ENCODE results near the gene RALGAPA2. TPM values are rescaled to one million over a fixed set of nuclear protein-coding genes. Genes with fewer than 3 reads are reported as not detected.
A peak's percentile ranks its signal among the peaks of the same experiment; 100 is the strongest.

The RALGAPA2 gene
- total RNA-seq, 1 experiment from 2014 or later = 3.7 TPM

DNA sequence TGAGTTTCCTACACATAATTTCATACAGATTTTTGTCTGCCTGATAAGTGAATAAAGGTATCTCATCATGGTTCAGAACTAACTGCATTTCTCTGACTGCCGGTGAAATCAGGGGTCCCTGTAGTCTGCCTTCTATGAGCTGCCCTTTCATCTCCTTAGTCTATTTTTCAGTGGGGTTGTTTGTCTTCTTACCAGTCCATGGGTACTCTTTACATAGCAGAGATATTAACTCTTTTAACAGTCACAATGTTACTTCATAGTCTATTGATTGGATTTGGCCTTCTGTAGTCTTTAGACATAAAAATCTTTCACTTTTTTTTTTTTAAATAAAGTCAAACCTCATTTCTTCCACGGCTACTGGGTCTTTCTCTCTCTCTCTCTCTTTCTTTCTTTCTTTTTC is 79.8 kb downstream of the RALGAPA2 start:
- no peak for DNase-seq (ENCODE audit: low read depth)

DNA sequence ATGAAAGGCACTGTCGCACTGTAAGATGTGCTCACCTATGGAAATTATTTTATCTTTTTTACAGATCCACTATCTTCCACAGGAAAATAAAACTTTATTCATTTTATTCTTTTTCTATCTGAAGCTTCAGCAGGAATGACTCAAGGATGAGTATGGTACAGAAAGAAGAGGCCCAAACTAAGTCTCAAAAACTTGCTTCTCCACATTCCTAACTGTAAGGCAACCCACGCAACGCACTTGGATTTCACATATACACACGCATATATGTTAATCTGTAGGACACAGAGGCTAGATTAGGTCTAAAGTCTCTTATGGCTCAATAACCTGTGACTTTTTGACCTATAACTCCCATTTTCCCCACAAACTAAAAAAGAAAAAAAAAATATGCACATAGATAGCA is 81.9 kb downstream of the RALGAPA2 start:
- no peak for DNase-seq (ENCODE audit: low read depth)

DNA sequence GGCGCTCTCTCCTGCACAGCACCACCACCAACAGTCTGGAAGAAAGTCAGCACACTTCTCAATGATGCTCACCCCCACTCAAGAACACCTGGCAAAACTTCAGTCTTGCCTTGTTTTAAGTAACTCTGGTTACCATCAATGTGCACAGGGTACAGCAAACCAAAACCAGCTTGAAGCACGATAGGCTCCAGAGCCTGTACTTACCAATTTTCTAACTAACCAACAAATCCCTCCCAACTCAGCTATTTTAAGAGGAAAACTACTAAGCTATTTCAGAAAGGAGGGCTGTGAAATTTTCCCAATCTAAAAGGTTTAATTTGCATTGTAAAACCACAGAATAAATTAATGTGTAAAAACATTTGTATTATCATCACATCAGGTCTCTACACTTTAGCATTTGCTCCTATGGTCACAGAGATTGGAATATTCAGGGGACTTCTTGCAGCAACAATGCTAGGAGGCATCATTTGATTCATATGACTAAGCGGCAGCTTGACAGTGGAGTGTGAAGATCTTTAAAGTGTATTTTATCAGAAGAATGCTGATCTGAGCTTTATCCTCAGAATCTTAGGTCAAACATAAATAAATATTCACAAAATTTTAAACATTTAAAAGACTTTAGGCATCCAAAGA is 82.8 kb downstream of the RALGAPA2 start:
- DNase-seq (ENCODE audit: low read depth) = no peak

DNA sequence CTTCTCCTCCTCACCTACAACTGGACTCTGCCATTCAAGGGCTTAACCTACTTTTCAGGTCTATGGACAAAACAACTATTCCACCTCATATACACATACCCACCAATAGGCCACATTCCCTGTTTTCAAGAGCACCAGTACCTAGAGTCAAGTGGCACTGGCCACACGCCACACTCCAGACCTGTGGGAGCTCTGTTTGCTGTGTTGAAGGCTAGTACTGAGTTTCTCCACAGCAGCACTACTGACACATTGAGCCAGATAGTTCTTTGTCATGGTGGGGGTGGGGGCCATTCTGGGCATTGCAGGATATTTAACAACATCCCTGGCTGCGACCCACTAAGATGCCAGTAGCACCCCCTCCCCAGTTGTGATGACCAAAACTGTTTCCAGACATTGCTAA is 84.1 kb downstream of the RALGAPA2 start:
- no peak for DNase-seq (ENCODE audit: low read depth)

- no peak for DNase-seq (ENCODE audit: low read depth)
Observed at GRCh38 chr20:20627471-20627870, 85.0 kb downstream of the RALGAPA2 start.

DNA sequence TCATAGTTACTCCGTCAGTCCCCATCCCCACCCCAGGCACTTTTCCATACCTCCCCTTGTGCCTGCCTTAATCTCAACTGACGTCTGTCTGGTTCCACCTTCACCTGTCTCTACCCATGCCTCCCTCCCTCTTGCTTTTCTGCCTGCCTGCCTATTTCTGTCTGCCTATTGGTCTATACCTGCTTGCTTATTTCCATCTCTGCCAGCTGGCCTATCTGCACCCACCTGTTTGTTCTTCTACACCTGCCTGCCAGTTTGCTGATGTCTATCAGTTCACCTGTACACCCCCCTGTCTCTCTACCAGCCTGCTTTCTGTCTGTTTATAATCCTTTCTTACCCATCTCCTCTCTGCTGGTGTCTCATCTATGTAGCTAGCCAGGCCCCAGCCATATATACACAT is 87.5 kb downstream of the RALGAPA2 start:
- DNase-seq (ENCODE audit: low read depth) = no peak

DNA sequence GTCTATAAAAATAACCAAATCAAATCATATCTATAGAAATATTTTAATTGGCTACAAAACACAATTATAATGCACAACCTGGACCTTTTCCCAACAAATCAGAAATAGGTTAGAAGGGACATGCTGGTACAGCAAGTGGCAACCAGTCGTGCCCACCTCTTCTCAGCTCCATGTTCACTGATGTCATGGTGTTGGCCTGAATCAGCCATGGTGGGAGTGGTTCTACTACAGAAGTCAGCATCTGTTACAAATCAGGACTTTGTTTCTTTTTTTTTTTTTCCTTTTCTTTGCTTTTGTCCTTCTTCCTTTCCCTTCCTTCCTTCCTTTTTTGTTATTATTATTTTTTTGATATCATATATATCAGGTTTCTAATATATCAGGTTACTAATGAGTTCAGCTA is 91.2 kb downstream of the RALGAPA2 start:
- no peak for DNase-seq (ENCODE audit: low read depth)

GRCh38 chr20:20614391-20614790 is 98.1 kb downstream of the RALGAPA2 start:
- DNase-seq (ENCODE audit: low read depth) = no peak

DNA sequence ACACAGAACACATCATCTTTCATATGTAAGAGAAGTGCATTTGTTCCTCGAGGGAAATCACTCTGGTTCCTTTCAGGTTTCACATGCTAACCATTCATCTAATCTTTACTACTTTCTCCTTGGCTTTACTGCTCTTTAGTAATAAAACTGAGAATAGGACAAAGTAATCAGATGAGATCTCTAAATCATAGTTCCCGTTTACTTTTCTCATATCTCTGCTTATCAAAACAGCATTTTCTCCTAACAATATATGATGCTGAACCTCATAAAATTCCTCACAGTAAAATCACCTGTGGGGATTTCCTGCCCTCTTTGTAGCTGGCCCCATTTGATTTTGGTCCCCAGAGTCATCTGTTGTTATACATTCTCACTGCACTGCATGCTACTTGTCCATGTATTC is 100.2 kb downstream of the RALGAPA2 start:
- DNase-seq (ENCODE audit: low read depth) = no peak

DNA sequence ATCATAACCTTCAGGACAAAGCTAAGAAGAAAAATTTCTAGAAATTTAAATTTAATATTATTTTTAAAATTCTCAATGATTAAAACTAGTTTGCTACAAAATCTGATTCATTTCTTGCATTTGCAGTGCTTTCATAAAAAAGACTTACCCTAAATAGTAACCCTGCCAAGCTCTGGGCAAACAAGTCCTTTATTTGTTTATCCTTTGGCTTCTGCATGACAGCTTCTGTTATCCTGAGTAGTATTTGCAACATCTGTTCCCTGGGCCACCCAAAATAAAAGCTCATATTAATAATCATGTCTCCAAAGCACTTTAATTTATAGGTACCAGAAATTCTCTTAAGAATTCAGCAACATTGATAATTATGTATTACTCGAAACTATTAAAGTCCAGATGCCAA is 101.3 kb downstream of the RALGAPA2 start:
- DNase-seq (ENCODE audit: low read depth) = no peak

- DNase-seq (ENCODE audit: low read depth) = no peak
Observed at GRCh38 chr20:20609522-20609921, 102.9 kb downstream of the RALGAPA2 start.

- no peak for DNase-seq (ENCODE audit: low read depth)
Observed at GRCh38 chr20:20608641-20609040, 103.8 kb downstream of the RALGAPA2 start.

DNA sequence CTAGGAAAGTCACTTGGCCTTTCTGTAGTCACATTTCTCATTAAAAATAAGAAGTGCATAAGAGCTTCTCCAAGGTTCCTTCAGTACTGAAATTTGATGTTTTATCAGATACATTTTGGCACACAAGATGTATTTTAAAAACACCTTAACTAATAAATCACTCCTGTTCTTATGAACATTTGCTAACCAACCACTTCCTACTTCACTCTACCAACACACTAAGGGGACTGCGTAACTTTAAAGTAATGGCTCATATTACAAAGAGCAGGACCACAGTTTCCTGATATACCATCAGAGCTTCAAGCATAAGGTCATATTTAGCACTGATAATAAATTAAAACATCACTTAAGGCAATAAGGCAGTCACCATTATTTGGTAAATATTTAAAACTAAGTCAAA is 104.4 kb downstream of the RALGAPA2 start:
- no peak for DNase-seq (ENCODE audit: low read depth)

GRCh38 chr20:20606881-20607280 is 105.6 kb downstream of the RALGAPA2 start:
- no peak for DNase-seq (ENCODE audit: low read depth)

- no peak for DNase-seq (ENCODE audit: low read depth)
Observed at GRCh38 chr20:20606050-20606449, 106.4 kb downstream of the RALGAPA2 start.

DNA sequence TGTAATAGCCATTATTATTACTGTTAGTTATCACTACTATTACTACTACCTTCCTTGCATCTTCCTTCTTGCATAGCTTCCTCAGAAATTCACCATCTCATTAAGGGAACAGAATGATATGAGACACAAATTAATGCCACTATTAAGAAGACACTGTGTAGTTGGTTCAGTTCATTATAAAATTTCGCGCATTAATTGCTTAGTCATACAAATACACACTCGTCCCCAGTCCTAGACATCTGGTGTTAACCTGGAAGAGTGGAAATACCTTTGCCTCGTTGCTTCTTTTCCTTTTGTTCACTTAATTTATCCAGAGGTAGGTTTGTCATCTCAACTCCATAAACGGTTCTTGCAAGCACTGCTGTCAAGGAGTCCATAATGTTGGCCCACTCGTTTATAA is 107.5 kb downstream of the RALGAPA2 start:
- DNase-seq (ENCODE audit: low read depth) = no peak

DNA sequence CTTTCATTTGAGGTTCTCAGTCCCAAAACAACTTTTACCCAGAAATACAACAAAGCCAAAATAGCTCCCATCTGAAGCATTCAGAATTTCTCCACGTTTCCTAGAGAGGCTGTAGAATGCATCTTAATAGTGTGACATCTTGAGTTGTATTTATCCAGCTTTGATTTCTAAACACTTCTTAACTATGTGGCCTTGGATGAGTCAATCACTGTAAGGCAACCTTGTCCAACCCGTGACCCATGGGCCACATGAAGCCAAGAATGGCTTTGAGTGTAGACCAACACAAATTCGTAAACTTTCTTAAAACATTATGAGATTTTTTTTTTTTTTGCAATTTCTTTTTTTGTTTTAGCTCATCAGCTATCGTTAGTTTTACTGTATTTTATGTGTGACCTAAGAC is 108.1 kb downstream of the RALGAPA2 start:
- DNase-seq (ENCODE audit: low read depth) = no peak

DNA sequence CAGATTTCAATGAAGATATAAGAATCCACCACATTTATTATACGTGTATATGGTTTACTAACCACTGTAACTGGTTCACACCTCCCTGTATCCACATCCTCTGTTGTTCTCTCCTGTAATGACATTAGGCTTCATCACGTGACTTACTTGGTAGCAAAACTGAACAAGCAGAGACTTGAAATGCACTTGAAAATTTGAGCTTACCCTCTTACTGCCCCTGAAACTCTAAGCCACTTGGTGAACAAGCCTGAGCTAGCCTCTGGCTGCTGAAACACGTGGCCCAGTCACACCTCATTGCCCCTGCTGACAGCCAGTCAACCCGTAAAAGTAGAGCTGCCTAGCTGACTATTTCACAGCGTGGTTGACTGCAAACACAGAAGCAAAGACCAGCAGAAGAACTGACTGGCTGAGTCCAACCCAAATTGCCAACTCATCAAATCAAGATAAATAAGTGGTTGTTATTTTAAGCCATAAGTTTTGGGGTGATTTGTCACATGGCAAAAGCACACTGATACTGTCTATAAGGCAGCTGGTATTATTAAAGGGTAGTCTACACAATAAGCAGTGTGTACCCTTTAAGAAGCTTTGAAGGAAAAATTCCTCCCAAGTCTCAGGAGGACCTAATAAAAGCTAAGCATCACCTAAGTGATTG is 109.0 kb downstream of the RALGAPA2 start:
- peak; percentile 1 for DNase-seq (ENCODE audit: low read depth)

DNA sequence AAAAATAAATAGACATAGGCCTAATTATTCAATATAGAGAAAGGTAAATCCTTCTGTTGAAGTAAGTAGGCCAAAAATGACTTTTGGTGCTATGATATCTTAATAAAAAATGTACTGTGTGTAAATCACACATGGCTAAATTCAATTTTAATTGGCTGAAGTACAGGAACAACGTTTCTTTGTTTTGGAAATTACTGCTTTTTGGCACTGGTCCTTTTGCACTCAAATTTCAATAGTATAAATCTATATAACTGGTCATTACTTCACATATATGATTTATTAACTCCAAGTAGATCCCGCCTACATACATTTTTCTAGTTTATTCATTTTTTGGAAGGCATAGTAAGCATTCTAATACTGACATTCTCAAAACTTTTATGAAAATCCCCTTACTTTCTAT is 114.5 kb downstream of the RALGAPA2 start:
- no peak for DNase-seq (ENCODE audit: low read depth)

DNA sequence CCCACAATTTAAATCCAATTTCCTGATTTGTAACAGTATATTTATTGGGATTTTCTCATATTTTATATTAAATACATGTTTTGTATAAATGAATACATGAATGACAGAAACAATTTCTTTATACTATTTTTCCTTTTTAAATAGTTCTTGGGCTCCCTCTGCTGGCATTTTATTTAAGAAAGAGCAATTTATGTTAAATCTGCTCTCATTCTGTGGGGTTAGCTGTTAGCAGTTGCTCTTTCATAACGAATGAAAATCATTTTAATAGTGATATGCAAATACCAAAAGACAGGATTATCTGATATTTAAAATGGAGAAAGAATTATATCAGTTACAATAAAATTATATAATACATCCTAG is 118.3 kb downstream of the RALGAPA2 start:
- no peak for DNase-seq (ENCODE audit: low read depth)

- DNase-seq (ENCODE audit: low read depth) = peak; percentile 33
Observed at GRCh38 chr20:20593447-20594170, 118.8 kb downstream of the RALGAPA2 start.

GRCh38 chr20:20585146-20585545 is 127.3 kb downstream of the RALGAPA2 start:
- no peak for DNase-seq (ENCODE audit: low read depth)

GRCh38 chr20:20582734-20583133 is 129.7 kb downstream of the RALGAPA2 start:
- no peak for DNase-seq (ENCODE audit: low read depth)
